Measurements from ENCODE around the gene EVX2. TPM values are rescaled to one million over a fixed set of nuclear protein-coding genes. Genes with fewer than 3 reads are reported as not detected.

Gene EVX2
- total and polyA plus RNA-seq, 2 of the 13 experiments (the other 11 are each of a cell fraction or from before 2014, with no cell fraction given) = not detected

- TF ChIP-seq ARID4A (CRISPR knock-in tag; IDR thresholded peaks at IDR 0.05; ENCODE audit: borderline replicate concordance) (no peak), RELA (CRISPR knock-in tag; IDR thresholded peaks at IDR 0.05) (no peak), CBFB (CRISPR knock-in tag; IDR thresholded peaks at IDR 0.05) (peak; percentile 70; the same call in 1 of the 2 replicates), PAF1 (CRISPR knock-in tag; IDR thresholded peaks at IDR 0.05) (no peak), ZNF720 (CRISPR knock-in tag; IDR thresholded peaks at IDR 0.05) (no peak), SMC3 (IDR thresholded peaks at IDR 0.05; ENCODE audit: low read length) (peak; percentile 67), ZNF124 (CRISPR knock-in tag; IDR thresholded peaks at IDR 0.05) (no peak), JUND (CRISPR knock-in tag; IDR thresholded peaks at IDR 0.05) (no peak), THAP11 (CRISPR knock-in tag; IDR thresholded peaks at IDR 0.05) (0 out of 2 replicates have a peak, but pooled peaks have one; percentile 51), KDM1A (CRISPR knock-in tag; IDR thresholded peaks at IDR 0.05) (no peak), ZNF770 (CRISPR knock-in tag; IDR thresholded peaks at IDR 0.05) (no peak), KLF6 (CRISPR knock-in tag; IDR thresholded peaks at IDR 0.05) (no peak), ZNF710 (CRISPR knock-in tag; IDR thresholded peaks at IDR 0.05; ENCODE audit: borderline replicate concordance) (peak; percentile 71; the same call in 1 of the 2 replicates), ZBTB44 (CRISPR knock-in tag; IDR thresholded peaks at IDR 0.05) (no peak)
Observed at GRCh38 chr2:176096986-176097819, 13.4 kb upstream of the EVX2 start (continued).

All from HepG2 (cell line).